GM18861 (cell line): ENCODE results near the gene MAPK13.
"Not testable (repeated sequence)": the region's sequence is repeated elsewhere in the genome, so short reads cannot be mapped to it uniquely, and the experiment has no call there.

ENCODE experiments used
- ATAC-seq: cut with Tn5 transposase; IDR thresholded peaks from one replicate; pipeline ENCODE4 v1.9.1; 2021; ENCODE audit not compliant: unreplicated experiment

The MAPK13 gene

DNA sequence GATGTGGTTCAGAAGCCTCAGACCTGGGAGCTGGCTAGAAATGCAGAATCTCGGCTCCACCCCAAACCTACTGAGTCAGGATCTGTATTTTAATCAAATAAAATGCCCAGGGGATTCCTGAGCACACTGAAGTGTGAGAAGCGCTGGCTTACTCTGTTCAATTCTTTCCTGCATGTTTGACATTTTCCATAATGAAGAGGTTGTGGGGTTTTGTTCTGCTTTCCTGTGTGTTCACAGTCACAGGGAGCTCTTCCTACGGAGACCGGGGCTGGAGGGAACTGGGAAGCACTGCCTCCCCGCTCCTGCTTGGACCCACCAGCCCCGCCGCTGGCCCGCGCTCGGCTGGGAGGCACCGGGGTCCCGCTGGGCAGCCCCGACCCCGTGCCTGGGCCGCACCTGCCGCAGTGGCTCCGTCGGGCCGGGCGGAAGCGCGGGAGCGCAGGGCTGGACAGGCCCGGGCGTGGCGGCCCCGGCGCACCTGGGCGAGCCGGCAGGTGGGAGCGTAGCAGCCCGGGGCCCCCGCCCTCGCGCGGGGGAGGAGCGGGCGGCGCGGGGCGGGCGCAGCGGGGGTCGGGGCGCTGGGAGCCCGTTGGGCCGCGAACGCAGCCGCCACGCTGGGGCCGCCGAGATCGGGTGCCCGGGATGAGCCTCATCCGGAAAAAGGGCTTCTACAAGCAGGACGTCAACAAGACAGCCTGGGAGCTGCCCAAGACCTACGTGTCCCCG lies at the start of gene MAPK13:
TSS of gene MAPK13 (plus strand) at position 573 of the 726 bp plus-strand sequence. CDS start at position 643, 70 bp downstream.
- ATAC-seq: no peak

DNA sequence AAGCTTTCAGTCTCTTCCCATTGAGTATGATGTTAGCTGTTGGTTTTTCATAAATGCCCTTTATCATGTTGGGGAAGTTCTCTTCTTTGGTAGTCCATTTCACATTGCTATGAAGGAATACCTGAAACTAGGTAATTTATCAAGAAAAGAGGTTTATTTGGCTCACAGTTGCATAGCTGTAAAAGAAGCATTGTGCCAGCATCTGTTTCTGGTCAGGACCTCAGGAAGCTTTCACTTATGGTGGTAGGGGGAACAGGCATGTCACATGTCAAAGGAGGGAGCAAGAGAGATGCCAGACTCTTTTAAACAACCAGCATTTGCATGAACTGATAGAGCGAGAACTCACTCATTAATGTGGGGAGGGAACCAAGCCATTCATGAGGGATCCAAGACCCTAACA lies 48.0 kb upstream of the MAPK13 start:
- ATAC-seq: no peak

DNA sequence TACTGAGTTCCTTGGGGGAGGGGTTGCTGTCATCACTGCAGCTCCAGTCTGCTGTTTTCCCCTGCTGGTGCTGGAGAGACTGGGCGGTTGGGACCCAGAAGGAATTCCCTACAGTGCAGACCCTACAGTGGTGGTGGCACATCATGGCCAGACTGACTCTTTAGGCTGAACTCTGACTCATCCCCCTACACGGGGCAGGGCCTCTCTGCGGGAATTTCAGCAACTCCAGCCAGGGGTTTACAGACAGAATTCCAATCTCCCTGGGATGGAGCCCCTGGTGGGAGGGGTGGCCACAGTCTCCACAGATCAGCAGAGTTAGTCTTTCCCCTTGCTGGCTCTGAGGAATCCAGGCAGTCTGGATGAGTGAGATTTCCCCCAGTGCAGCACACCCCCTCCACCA lies 46.9 kb upstream of the MAPK13 start:
- ATAC-seq: no peak

- not testable (repeated sequence) for ATAC-seq
These were observed 42.1 kb upstream of the MAPK13 start for GRCh38 chr6:36088204-36088603.

DNA sequence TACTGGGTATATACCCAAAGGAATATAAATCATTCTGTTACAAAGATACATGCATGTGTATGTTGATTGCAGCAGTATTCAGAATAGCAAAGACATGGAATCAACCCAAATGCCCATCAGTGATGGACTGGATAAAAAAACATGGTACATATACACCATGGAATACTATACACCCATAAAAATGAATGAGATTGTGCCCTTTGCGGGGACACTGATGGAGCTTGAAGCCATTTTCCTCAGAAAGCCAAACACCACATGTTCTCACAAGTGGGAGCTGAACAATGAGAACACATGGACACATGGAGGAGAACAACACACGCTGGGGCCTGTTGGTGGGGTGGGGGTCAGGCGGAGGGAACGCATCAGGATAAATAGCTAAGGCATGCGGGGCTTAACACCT lies 41.3 kb upstream of the MAPK13 start:
- no peak for ATAC-seq

GRCh38 chr6:36094238-36094637 lies 36.1 kb upstream of the MAPK13 start:
- no peak for ATAC-seq

- ATAC-seq: no peak
These were observed 35.4 kb upstream of the MAPK13 start for GRCh38 chr6:36094753-36095496.

GRCh38 chr6:36095497-36096391 lies 34.6 kb upstream of the MAPK13 start:
- no peak for ATAC-seq

DNA sequence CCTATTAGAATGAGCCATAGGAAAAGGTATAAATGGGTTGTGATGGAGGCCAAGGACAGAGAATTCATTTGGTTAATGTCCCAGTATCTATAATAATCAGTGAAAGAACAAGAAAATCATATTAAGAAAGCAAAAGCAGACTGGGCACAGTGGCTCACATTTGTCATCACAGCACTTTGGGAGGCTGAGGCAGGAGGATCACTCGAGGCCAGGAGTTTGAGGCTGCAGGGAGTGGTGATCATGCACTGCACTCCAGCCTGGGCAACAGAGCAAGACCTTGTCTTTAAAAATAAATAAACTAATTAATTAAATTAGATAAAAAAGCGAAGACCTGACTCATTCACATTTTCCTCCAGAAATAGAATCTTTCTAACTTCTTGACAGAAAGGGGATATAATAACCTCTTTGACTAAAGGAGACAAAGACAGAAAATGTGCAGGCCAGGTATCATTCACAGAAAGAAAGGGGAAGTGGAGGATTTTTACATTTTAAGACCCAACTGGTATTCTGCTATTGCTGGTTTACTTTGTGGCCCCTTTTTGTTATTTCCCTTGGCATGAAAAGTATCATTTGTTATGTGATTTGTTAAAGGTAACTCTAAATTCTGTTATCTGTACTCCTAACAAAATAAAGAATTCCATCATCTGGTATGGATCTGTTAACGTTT lies 31.9 kb upstream of the MAPK13 start:
- ATAC-seq: no peak

GRCh38 chr6:36098920-36099647 lies 31.2 kb upstream of the MAPK13 start:
- ATAC-seq: no peak

GRCh38 chr6:36099869-36100483 lies 30.3 kb upstream of the MAPK13 start:
- no peak for ATAC-seq

DNA sequence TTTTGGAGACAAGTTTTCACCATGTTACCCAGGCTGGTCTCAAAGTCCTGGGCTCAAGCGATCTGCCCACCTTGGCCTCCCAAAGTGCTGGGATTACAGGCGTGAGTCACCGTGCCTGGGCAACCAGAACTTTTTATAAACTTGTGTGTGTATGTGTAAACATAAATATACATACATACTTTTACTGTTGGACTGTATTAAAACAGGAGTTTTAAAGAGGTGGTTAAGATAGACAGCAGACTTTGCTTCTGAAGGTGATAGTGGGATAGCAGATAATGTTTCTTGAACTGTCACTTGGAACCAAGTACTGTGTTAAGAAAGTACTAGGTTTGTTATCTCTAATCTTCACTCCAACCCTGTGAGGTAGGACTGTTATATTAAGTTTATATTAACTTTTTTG lies 28.6 kb upstream of the MAPK13 start:
- no peak for ATAC-seq

DNA sequence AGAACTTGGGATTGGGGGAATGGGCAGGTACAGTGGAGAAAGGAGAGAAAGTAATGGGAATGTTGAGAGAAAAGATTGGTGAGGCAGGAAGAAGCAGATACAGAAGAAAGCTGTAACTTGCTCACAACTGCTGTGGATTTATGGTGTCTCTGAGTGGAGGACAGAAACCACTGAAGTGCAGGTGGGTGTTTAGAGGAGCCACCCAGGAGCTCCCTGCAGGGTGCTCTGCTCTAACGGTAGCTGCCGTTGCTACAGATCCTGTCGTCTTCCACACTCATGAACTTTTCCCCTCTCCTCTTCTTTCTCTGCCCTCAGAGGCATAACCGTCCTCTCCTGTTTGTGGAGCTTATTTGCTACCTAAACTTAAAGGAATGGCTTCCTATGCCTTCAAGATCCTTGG lies 27.5 kb upstream of the MAPK13 start:
- no peak for ATAC-seq

DNA sequence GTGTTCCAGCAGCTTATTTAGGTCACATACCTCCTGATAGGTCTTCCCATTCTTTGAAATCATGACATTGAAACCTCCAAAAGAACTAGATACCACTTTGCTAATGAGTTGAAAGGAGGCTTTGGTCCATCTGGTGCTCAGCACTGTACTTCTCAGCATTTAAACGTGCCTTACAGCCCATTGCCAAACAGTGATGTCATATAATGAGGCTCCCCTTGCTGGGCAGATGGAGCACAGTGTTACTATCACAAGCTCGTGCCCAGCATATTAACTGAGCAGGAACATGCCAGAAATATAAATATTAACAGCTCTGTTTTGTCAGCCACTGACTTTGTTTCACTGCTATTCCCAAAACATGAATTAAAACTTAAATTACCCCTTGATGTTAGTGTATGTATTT lies 25.5 kb upstream of the MAPK13 start:
- ATAC-seq: no peak

GRCh38 chr6:36109092-36109491 lies 21.2 kb upstream of the MAPK13 start:
- ATAC-seq: no peak

GRCh38 chr6:36110050-36110449 lies 20.3 kb upstream of the MAPK13 start:
- no peak for ATAC-seq

DNA sequence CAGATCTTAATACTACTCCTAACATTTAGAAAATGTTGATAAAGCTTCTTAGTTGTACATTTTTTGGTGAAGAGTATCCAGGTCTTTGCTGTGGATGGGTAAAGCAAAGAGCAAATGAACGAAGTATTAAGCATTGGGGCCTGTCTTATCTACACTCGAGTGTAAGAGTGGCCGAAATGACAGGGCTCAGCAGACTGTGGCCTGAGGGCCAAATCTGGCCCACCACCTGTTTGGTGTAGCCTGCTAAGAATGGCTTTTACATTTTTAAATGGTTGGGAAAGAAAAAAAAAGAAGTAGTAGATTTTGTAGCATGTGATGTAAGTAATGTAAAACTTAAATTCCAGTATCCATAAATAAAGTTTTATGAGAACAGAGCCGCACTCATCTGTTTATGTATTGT lies 19.4 kb upstream of the MAPK13 start:
- ATAC-seq: no peak

GRCh38 chr6:36111526-36111925 lies 18.8 kb upstream of the MAPK13 start:
- no peak for ATAC-seq

GRCh38 chr6:36113049-36113448 lies 17.3 kb upstream of the MAPK13 start:
- ATAC-seq: no peak

- no peak for ATAC-seq
These were observed 16.6 kb upstream of the MAPK13 start for GRCh38 chr6:36113703-36114102.
